WTC11 (cell line): ENCODE measurements around the gene STARD10. TPM values are rescaled to one million over a fixed set of nuclear protein-coding genes. Genes with fewer than 3 reads are reported as not detected.
A peak's percentile ranks its signal among the peaks of the same experiment; 100 is the strongest.

Source experiments
- CREB1 ChIP-seq: sonication (generic); formaldehyde crosslinking; IDR thresholded peaks from 2 replicates; pipeline ENCODE4 v1.8.0; 2023; ENCODE audit warnings: mild to moderate bottlenecking, missing genetic modification reagents
- EMX1 ChIP-seq: fragments of 250-450 bp; sonication (Bioruptor Pico); IDR thresholded peaks from 2 replicates; pipeline ENCODE4 v1.8.0; 2021; ENCODE audit warnings: mild to moderate bottlenecking
- FOXK1 ChIP-seq: sonication (generic); formaldehyde crosslinking; IDR thresholded peaks from 2 replicates; pipeline ENCODE4 v1.8.0; 2022; ENCODE audit warnings: mild to moderate bottlenecking, moderate library complexity, missing genetic modification reagents
- GRHL2 ChIP-seq: fragments of 250-450 bp; sonication (Bioruptor Pico); IDR thresholded peaks from 2 replicates; pipeline ENCODE4 v1.8.0; 2022; ENCODE audit warnings: mild to moderate bottlenecking, moderate library complexity; ENCODE audit not compliant: insufficient replicate concordance, severe bottlenecking
- GTF2I ChIP-seq: fragments of 250-450 bp; sonication (Bioruptor Pico); conservative IDR thresholded peaks from 2 replicates; pipeline ENCODE4 v1.4.0; 2021; ENCODE audit warnings: mild to moderate bottlenecking
- NFATC4 ChIP-seq: fragments of 250-450 bp; sonication (Bioruptor Pico); IDR thresholded peaks from 2 replicates; pipeline ENCODE4 v1.9.0; 2021; ENCODE audit warnings: mild to moderate bottlenecking
- NR1H2 ChIP-seq: sonication (generic); formaldehyde crosslinking; IDR thresholded peaks from 2 replicates; pipeline ENCODE4 v1.9.0; 2021; ENCODE audit warnings: mild to moderate bottlenecking, moderate library complexity, missing genetic modification reagents
- OVOL2 ChIP-seq: fragments of 250-450 bp; sonication (Bioruptor Pico); IDR thresholded peaks from 2 replicates; pipeline ENCODE4 v1.9.0; 2021; ENCODE audit warnings: mild to moderate bottlenecking, borderline replicate concordance
- SMAD3 ChIP-seq: sonication (generic); formaldehyde crosslinking; IDR thresholded peaks from 2 replicates; pipeline ENCODE4 v1.8.0; 2022; ENCODE audit warnings: missing genetic modification reagents, mild to moderate bottlenecking, borderline replicate concordance
- SMAD4 ChIP-seq: sonication (generic); formaldehyde crosslinking; IDR thresholded peaks from 2 replicates; pipeline ENCODE4 v1.8.0; 2022; ENCODE audit warnings: mild to moderate bottlenecking, missing genetic modification reagents
- TEAD1 ChIP-seq: sonication (generic); formaldehyde crosslinking; IDR thresholded peaks from 2 replicates; pipeline ENCODE4 v1.8.0; 2022; ENCODE audit warnings: mild to moderate bottlenecking, missing genetic modification reagents
- ZNF121 ChIP-seq: sonication (generic); formaldehyde crosslinking; IDR thresholded peaks from 2 replicates; pipeline ENCODE4 v1.8.0; 2023; ENCODE audit warnings: missing genetic modification reagents
- total RNA-seq: library from RNA; stranded (reverse); gene quantifications from 3 replicates; pipeline ENCODE4 v1.2.3, GENCODE V29; 2021
- TF ChIP-seq, protein P1 (sequence below): sonication (generic); formaldehyde crosslinking; IDR thresholded peaks from 2 replicates; pipeline ENCODE4 v1.8.1; 2023; ENCODE audit warnings: mild to moderate bottlenecking, missing genetic modification reagents, borderline replicate concordance
- TF ChIP-seq, protein P2 (sequence below): sonication (generic); formaldehyde crosslinking; IDR thresholded peaks from 2 replicates; pipeline ENCODE4 v1.8.1; 2023; ENCODE audit warnings: mild to moderate bottlenecking, missing genetic modification reagents, moderate library complexity
- TF ChIP-seq, protein P3 (sequence below): sonication (generic); formaldehyde crosslinking; IDR thresholded peaks from 2 replicates; pipeline ENCODE4 v1.8.1; 2022; ENCODE audit warnings: low read depth, missing genetic modification reagents, borderline replicate concordance
- TF ChIP-seq, protein P4 (sequence below): fragments of 250-450 bp; sonication (Bioruptor Pico); conservative IDR thresholded peaks from 2 replicates; pipeline ENCODE4 v1.9.0; 2021; ENCODE audit warnings: mild to moderate bottlenecking
- TF ChIP-seq, protein P5 (sequence below): fragments of 250-450 bp; sonication (Bioruptor Pico); IDR thresholded peaks from 2 replicates; pipeline ENCODE4 v1.9.0; 2021; ENCODE audit warnings: moderate library complexity, mild to moderate bottlenecking, inconsistent platforms, borderline replicate concordance
- TF ChIP-seq, protein P6 (sequence below): sonication (generic); formaldehyde crosslinking; IDR thresholded peaks from 2 replicates; pipeline ENCODE4 v1.8.1; 2023; ENCODE audit warnings: mild to moderate bottlenecking, missing genetic modification reagents
- TF ChIP-seq, protein P7 (sequence below): sonication (generic); formaldehyde crosslinking; IDR thresholded peaks from 2 replicates; pipeline ENCODE4 v1.8.0; 2022; ENCODE audit warnings: mild to moderate bottlenecking, missing genetic modification reagents
- TF ChIP-seq, protein P8 (sequence below): sonication (generic); formaldehyde crosslinking; IDR thresholded peaks from 2 replicates; pipeline ENCODE4 v1.8.1; 2023; ENCODE audit warnings: mild to moderate bottlenecking, moderate library complexity, missing genetic modification reagents
- TF ChIP-seq, protein P9 (sequence below): sonication (generic); formaldehyde crosslinking; IDR thresholded peaks from 2 replicates; pipeline ENCODE4 v1.8.0; 2022; ENCODE audit warnings: mild to moderate bottlenecking, missing genetic modification reagents

Gene STARD10
- total RNA-seq, 1 experiment from 2014 or later = 32.0 TPM

DNA sequence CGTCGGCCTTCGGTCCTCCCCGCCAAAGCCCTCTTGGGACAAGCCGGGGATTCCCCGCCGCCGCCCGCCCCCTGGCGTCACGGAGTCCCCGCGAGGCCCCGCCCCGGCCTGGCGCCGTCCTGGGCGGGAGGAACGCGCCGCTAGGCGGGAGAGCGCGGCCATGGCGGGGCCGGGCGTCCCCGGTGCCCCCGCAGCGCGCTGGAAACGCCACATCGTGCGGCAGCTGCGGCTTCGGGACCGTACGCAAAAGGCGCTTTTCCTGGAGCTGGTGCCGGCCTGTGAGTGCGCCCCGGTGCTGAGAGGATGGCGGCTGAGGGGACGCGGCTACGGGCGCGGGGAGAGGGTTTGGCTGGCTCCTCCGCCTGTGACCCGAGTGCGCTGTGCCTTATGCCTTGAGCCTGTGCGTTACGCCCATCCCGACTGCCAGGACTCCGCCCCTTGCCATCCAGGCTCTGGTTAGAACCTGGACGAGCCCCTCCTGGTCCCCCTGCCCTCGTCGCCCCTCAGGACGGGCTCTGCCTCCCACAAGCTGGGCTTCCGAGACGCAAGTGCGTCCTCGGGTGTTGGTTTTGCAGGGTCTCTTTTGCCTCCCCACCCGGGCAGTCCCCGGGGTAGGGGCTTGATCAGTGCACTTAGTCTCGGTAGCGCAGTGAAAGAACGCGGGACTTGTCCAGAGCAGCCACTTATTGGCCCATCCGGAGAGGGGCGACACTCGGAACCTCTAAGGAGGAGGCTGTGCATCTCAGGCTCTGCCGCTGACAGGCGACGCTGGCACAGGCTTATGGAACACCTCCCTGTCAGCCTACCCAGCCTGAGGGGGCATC, 20.7 kb upstream of the STARD10 start, which contains the start of gene ATG16L2 (continued):
- TF ChIP-seq, protein P1, sequence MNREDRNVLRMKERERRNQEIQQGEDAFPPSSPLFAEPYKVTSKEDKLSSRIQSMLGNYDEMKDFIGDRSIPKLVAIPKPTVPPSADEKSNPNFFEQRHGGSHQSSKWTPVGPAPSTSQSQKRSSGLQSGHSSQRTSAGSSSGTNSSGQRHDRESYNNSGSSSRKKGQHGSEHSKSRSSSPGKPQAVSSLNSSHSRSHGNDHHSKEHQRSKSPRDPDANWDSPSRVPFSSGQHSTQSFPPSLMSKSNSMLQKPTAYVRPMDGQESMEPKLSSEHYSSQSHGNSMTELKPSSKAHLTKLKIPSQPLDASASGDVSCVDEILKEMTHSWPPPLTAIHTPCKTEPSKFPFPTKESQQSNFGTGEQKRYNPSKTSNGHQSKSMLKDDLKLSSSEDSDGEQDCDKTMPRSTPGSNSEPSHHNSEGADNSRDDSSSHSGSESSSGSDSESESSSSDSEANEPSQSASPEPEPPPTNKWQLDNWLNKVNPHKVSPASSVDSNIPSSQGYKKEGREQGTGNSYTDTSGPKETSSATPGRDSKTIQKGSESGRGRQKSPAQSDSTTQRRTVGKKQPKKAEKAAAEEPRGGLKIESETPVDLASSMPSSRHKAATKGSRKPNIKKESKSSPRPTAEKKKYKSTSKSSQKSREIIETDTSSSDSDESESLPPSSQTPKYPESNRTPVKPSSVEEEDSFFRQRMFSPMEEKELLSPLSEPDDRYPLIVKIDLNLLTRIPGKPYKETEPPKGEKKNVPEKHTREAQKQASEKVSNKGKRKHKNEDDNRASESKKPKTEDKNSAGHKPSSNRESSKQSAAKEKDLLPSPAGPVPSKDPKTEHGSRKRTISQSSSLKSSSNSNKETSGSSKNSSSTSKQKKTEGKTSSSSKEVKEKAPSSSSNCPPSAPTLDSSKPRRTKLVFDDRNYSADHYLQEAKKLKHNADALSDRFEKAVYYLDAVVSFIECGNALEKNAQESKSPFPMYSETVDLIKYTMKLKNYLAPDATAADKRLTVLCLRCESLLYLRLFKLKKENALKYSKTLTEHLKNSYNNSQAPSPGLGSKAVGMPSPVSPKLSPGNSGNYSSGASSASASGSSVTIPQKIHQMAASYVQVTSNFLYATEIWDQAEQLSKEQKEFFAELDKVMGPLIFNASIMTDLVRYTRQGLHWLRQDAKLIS (CRISPR knock-in tag) = no peak
- TF ChIP-seq SMAD3 (CRISPR knock-in tag) = no peak
- no peak for TF ChIP-seq CREB1
- no peak for TF ChIP-seq NR1H2 (CRISPR knock-in tag)
- no peak for TF ChIP-seq GRHL2 (CRISPR knock-in tag)
- no peak for TF ChIP-seq ZNF121 (CRISPR knock-in tag)
- no peak for TF ChIP-seq EMX1 (CRISPR knock-in tag)
- no peak for TF ChIP-seq OVOL2 (CRISPR knock-in tag)
- TF ChIP-seq, protein P2, sequence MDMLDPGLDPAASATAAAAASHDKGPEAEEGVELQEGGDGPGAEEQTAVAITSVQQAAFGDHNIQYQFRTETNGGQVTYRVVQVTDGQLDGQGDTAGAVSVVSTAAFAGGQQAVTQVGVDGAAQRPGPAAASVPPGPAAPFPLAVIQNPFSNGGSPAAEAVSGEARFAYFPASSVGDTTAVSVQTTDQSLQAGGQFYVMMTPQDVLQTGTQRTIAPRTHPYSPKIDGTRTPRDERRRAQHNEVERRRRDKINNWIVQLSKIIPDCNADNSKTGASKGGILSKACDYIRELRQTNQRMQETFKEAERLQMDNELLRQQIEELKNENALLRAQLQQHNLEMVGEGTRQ (CRISPR knock-in tag) = no peak; the same call in 1 of the 2 replicates
- TF ChIP-seq, protein P3, sequence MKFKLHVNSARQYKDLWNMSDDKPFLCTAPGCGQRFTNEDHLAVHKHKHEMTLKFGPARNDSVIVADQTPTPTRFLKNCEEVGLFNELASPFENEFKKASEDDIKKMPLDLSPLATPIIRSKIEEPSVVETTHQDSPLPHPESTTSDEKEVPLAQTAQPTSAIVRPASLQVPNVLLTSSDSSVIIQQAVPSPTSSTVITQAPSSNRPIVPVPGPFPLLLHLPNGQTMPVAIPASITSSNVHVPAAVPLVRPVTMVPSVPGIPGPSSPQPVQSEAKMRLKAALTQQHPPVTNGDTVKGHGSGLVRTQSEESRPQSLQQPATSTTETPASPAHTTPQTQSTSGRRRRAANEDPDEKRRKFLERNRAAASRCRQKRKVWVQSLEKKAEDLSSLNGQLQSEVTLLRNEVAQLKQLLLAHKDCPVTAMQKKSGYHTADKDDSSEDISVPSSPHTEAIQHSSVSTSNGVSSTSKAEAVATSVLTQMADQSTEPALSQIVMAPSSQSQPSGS = no peak
- no peak for TF ChIP-seq SMAD4 (CRISPR knock-in tag)
- no peak for TF ChIP-seq NFATC4 (CRISPR knock-in tag)
- peak; percentile 52; the same call in 1 of the 2 replicates for TF ChIP-seq TEAD1 (CRISPR knock-in tag)
- TF ChIP-seq, protein P4, sequence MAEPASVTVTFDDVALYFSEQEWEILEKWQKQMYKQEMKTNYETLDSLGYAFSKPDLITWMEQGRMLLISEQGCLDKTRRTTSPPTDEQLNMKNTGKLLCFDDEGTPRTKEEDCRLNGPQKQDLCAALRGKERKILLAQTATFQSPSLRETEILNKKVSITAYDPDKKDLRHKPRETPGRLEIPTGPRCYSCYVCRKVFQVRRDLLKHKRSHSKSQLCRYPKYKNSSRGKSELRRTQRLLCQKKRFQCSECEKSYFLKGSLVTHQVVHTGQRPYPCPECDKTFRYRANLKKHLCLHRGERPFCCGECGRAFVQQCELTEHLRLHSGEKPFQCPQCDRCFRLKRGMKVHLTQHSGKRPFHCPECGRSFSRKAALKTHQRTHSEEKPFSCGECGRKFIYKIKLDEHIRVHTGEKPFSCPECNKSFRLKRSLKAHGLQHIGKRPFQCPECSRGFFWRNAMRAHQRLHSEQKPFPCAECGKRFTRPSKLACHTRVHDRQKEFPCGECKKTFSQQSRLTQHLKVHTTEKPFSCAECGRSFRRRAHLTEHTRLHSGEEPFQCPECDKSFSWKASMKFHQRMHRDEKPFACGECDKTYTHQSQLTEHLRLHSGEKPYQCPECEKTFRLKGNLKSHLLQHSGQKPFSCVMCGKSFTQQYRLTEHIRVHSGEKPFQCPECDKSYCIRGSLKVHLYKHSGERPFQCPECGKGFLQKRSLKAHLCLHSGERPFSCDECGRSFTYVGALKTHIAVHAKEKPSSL (CRISPR knock-in tag) = no peak
- TF ChIP-seq, protein P5, sequence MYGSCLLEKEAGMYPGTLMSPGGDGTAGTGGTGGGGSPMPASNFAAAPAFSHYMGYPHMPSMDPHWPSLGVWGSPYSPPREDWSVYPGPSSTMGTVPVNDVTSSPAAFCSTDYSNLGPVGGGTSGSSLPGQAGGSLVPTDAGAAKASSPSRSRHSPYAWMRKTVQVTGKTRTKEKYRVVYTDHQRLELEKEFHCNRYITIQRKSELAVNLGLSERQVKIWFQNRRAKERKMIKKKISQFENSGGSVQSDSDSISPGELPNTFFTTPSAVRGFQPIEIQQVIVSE (CRISPR knock-in tag) = no peak
- TF ChIP-seq, protein P6, sequence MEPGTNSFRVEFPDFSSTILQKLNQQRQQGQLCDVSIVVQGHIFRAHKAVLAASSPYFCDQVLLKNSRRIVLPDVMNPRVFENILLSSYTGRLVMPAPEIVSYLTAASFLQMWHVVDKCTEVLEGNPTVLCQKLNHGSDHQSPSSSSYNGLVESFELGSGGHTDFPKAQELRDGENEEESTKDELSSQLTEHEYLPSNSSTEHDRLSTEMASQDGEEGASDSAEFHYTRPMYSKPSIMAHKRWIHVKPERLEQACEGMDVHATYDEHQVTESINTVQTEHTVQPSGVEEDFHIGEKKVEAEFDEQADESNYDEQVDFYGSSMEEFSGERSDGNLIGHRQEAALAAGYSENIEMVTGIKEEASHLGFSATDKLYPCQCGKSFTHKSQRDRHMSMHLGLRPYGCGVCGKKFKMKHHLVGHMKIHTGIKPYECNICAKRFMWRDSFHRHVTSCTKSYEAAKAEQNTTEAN (CRISPR knock-in tag) = peak; percentile 39; the same call in 1 of the 2 replicates
- TF ChIP-seq, protein P7, sequence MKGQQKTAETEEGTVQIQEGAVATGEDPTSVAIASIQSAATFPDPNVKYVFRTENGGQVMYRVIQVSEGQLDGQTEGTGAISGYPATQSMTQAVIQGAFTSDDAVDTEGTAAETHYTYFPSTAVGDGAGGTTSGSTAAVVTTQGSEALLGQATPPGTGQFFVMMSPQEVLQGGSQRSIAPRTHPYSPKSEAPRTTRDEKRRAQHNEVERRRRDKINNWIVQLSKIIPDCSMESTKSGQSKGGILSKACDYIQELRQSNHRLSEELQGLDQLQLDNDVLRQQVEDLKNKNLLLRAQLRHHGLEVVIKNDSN (CRISPR knock-in tag) = no peak
- TF ChIP-seq, protein P8, sequence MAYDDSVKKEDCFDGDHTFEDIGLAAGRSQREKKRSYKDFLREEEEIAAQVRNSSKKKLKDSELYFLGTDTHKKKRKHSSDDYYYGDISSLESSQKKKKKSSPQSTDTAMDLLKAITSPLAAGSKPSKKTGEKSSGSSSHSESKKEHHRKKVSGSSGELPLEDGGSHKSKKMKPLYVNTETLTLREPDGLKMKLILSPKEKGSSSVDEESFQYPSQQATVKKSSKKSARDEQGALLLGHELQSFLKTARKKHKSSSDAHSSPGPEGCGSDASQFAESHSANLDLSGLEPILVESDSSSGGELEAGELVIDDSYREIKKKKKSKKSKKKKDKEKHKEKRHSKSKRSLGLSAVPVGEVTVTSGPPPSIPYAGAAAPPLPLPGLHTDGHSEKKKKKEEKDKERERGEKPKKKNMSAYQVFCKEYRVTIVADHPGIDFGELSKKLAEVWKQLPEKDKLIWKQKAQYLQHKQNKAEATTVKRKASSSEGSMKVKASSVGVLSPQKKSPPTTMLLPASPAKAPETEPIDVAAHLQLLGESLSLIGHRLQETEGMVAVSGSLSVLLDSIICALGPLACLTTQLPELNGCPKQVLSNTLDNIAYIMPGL (CRISPR knock-in tag) = peak; percentile 33
- TF ChIP-seq, protein P9, sequence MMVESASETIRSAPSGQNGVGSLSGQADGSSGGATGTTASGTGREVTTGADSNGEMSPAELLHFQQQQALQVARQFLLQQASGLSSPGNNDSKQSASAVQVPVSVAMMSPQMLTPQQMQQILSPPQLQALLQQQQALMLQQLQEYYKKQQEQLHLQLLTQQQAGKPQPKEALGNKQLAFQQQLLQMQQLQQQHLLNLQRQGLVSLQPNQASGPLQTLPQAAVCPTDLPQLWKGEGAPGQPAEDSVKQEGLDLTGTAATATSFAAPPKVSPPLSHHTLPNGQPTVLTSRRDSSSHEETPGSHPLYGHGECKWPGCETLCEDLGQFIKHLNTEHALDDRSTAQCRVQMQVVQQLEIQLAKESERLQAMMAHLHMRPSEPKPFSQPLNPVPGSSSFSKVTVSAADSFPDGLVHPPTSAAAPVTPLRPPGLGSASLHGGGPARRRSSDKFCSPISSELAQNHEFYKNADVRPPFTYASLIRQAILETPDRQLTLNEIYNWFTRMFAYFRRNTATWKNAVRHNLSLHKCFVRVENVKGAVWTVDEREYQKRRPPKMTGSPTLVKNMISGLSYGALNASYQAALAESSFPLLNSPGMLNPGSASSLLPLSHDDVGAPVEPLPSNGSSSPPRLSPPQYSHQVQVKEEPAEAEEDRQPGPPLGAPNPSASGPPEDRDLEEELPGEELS (CRISPR knock-in tag) = 0 out of 2 replicates have a peak, but pooled peaks have one; percentile 12
- no peak for TF ChIP-seq GTF2I (CRISPR knock-in tag)
- TF ChIP-seq FOXK1 (CRISPR knock-in tag) = no peak; the same call in 1 of the 2 replicates
